ENCODE results near the gene MAPRE3.
"Not testable (repeated sequence)": the region's sequence is repeated elsewhere in the genome, so short reads cannot be mapped to it uniquely, and the experiment has no call there.

The MAPRE3 gene

DNA sequence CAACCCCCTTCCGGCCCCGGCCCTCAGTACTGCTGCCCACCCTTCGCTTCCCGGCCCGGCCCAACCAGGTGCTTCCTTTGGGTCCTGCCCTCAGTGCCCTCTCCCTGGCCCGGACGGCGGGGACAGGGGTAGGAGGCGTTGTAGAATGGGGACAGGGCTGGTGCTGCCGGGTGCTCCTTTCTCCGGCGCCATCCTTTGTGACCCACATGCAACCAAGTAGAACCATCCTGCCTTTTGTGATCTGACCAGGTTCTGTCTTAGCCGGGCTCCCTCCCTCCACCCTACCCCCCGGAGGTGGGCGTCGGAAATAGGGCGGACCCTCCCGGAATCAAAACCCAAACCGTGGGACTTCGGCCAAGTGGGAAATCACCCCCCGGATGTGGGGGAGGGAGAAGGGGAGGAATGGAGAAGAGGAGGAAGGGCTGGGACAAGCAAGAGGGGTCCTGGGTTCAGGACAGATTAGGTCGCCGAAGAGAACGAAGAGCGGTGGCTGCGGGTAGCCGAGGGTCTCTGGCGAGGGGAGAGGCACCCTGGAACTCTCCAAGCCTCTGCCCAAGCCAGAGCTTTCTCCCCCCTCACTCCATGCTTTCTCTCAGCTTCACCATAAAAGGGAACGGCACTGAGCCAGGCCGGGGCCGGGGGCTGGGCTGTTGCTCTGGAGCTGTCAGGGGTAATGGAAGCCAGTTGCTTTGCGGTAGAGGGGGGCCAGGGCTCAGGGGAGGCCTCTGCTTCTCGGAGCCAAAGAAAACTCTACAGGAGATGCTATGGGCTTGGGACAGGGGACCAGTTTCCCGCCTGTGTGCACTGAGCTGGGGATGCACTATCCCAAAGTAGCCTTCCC is 101.8 kb downstream of the MAPRE3 start:
- no peak for DNase-seq

DNA sequence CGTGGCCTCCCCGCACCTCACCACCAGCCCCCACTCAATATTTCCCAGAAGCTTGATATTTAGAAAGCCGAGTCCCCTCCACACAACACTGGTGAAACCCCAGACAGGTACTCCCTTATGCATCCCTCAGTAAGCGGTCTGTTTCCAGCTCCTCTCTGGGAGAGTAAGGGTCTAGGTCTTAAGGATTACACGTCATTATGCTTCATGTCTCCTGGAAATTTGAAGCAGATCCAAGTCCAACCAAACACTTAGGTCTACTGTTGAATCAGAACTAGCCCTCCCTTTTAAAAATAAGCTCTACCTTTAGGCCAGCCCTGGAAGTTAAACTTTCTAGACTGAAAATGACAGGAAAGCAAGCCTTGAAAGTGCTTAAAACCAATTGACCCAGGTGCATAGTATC is 102.5 kb downstream of the MAPRE3 start:
- no peak for DNase-seq

DNA sequence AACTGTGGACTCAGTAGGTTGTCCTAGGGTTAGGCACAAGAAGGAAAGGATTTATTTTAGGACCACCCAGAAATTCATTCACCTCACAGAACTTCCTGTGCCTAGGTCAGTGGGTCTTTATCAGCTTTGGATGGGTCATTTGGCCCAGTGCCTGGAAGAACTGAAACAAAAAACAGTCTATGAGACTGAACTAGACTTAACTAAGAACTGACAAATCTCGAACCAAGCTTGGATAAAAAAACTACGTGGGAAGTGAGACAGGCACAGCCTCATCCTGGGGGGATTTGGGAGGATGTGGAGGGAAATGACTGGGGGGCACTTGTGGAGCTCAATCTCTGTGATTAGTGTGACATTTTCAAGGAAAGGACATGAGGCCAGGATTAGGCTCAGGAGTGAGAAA is 103.3 kb downstream of the MAPRE3 start:
- DNase-seq, result no peak

DNA sequence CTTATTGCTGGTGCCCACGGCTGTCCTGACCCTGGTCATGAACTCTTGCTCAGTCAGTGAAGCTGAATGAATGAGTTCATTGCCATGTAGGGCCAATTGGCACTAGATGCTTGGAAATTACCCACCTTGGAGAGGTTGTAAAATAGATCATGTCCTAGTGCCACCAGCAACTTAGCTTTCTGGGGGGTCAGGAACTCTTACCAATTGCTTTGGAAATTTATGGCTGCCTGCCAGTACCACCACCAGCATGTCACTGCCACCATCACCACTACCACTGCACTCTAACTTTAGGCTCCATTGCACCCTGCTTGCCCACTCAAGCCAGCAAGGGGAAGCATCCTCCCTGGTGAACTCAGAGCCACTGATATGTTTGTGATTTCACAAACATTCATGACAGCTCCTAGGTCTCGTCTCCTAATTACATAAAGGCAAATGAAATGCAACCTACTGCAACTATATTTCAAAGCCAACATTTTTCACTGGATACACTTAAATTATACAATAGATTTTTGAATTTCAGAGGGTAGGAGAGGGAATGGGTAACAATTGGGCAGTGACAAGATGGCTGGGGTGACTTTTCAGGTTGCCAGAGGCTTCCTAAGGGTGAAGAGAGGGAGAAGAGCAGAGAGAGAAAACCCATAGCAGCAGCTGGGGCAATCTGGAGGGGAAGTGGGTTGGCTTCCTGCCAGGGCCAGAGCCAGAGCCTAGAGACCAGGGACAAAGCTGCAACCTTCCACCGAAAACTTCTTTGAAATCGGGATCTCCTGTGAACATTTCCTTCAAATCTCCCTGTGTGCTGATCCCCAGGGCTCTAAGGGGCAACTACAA is 104.5 kb downstream of the MAPRE3 start:
- DNase-seq, result peak in 1 of 2 donors; percentile 56

DNA sequence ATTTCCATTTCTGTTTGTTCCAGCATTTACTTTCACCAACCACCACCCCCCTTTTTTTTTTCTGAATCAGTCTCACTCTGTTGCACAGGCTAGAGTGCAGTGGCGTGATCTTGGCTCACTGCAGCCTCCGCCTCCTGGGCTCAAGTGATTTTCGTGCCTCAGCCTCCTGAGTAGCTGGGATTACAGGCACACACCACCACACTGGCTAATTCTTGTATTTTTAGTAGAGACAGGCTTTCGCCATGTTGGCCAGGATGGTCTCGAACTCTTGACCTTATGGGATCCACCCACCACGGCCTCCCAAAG is 105.1 kb downstream of the MAPRE3 start:
- DNase-seq, result not testable (repeated sequence)

DNA sequence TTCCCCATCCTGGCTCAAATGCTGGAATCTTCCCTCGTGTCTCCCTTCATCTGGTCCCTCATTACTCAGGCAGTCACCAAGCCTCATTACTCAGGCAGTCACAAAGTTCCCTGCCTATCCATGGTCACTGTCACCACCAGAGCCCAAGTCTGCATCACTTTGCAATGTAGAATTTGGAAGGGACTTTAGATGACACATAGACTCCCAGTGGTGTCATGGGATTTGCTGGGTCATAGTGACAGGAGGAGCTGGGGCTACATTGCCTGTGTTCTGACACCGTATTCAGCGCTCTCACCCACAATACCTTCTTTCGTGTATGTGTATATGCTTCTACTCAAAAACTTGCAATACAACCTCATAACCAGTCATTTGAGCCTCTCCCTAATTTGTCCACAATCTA is 105.9 kb downstream of the MAPRE3 start:
- DNase-seq, result peak in 1 of 2 donors; percentile 66
